Left ventricle myocardium inferior (tissue), 1 donor: ENCODE data around the gene RNF138. TPM values are rescaled to one million over a fixed set of nuclear protein-coding genes. Genes with fewer than 3 reads are reported as not detected.
A peak's percentile ranks its signal among the peaks of the same experiment; 100 is the strongest.
"Not testable (repeated sequence)": the region's sequence is repeated elsewhere in the genome, so short reads cannot be mapped to it uniquely, and the experiment has no call there.

ENCODE experiments used
- DNase-seq: peaks from one replicate; pipeline ENCODE4 v3.0.0-alpha.2; 2020
- H3K27ac ChIP-seq: fragments of 200-600 bp; replicated peaks from 2 replicates; pipeline ENCODE4 v1.8.0; 2021
- H3K27me3 ChIP-seq: fragments of 200-600 bp; 2 replicates; pipeline ENCODE4 v1.8.0; 2021; ENCODE audit warnings: low read depth
- H3K36me3 ChIP-seq: fragments of 200-600 bp; 2 replicates; pipeline ENCODE4 v1.8.0; 2021
- H3K4me1 ChIP-seq: fragments of 200-600 bp; 2 replicates; pipeline ENCODE4 v1.8.0; 2021
- H3K4me3 ChIP-seq: fragments of 200-600 bp; 2 replicates; pipeline ENCODE4 v1.8.0; 2021; ENCODE audit warnings: mild to moderate bottlenecking, moderate library complexity
- H3K9me3 ChIP-seq: fragments of 200-600 bp; replicated peaks from 2 replicates; pipeline ENCODE4 v1.8.0; 2021
- intact Hi-C: fragments of 100-400 bp; cut with micrococcal nuclease; formaldehyde crosslinking; loops from one replicate; pipeline ENCODE4 v1.11.0; 2022
- total RNA-seq: library from RNA; stranded (reverse); fragmentation: NEBNext Ultra II Directional; extraction: Animal tissue kit (Norgen Biotek cat#: 25700); gene quantifications from one replicate; pipeline ENCODE4 v1.2.1, GENCODE V29; 2021
- TF ChIP-seq, protein P1 (sequence below): fragments of 200-600 bp; IDR thresholded peaks from 2 replicates; pipeline ENCODE4 v1.8.0; 2021; ENCODE audit warnings: antibody characterized with exemption, mild to moderate bottlenecking, borderline replicate concordance
- donor health status: DM: no; HTN: yes; CAD: no; lungs with severe emphysema.

RNF138 gene
- total RNA-seq, 1 donor from 2014 or later = 7.1 TPM

DNA sequence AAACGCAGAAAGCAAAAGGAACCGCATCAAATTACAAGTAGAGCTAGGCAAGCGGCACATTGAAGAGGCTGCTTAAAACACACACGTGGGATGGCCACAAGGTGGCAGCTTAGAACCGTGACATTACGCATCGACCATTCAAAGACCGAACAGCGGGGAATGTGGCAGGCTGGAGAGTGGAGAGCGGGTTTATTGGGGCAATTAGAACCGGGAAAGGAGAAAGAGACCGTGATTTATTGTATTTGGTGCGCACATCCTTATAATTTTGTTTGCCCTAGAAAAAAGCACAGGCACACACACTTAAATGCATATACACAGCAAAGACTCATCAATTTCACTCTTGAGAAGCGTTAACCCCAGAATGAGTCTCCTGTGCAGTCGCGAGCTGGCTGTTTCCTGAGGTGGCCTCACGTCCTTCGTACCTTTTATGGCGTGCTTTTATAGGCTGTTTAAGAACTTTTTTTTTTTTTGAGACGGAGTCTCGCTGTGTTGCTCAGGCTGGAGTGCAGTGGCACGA is 66.5 kb downstream of the RNF138 start:
- H3K36me3 ChIP-seq = no peaks in the 10 kb centered on the region

DNA sequence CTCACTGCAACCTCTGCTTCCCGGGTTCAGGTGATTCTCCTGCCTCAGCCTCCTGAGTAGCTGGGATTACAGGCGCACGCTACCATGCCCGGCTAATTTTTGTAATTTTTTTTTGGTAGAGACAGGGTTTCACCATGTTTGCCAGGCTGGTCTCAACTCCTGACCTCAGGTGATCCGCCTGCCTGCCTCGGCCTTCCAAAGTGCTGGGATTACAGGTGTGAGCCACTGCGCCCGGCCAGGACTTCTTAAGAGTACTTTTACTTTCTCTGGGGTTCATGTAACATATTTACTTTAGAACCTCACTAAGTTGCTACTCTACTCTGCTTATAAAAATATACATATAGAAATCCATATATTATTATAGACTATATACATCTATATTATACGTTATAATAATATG is 67.0 kb downstream of the RNF138 start:
- H3K36me3 ChIP-seq, H3K27me3 ChIP-seq, H3K27ac ChIP-seq, intact Hi-C loops, H3K4me1 ChIP-seq, DNase-seq, H3K9me3 ChIP-seq: not testable (repeated sequence)
- peak overlapping the region; percentile 38 for H3K4me3 ChIP-seq

More for the DNA sequence above, 66.5 kb downstream of the RNF138 start:
- peaks cover 6% of the 10 kb centered on the region for H3K27me3 ChIP-seq
- DNase-seq = peak; percentile 63
- intact Hi-C loops = no loop called here
- H3K4me1 ChIP-seq = peaks cover 4% of the 10 kb centered on the region
- TF ChIP-seq, protein P1, sequence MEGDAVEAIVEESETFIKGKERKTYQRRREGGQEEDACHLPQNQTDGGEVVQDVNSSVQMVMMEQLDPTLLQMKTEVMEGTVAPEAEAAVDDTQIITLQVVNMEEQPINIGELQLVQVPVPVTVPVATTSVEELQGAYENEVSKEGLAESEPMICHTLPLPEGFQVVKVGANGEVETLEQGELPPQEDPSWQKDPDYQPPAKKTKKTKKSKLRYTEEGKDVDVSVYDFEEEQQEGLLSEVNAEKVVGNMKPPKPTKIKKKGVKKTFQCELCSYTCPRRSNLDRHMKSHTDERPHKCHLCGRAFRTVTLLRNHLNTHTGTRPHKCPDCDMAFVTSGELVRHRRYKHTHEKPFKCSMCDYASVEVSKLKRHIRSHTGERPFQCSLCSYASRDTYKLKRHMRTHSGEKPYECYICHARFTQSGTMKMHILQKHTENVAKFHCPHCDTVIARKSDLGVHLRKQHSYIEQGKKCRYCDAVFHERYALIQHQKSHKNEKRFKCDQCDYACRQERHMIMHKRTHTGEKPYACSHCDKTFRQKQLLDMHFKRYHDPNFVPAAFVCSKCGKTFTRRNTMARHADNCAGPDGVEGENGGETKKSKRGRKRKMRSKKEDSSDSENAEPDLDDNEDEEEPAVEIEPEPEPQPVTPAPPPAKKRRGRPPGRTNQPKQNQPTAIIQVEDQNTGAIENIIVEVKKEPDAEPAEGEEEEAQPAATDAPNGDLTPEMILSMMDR = peak; percentile 88
- no peak overlapping the region for H3K27ac ChIP-seq
- peak overlapping the region; percentile 38 for H3K4me3 ChIP-seq
- H3K9me3 ChIP-seq = no peaks in the 10 kb centered on the region

DNA sequence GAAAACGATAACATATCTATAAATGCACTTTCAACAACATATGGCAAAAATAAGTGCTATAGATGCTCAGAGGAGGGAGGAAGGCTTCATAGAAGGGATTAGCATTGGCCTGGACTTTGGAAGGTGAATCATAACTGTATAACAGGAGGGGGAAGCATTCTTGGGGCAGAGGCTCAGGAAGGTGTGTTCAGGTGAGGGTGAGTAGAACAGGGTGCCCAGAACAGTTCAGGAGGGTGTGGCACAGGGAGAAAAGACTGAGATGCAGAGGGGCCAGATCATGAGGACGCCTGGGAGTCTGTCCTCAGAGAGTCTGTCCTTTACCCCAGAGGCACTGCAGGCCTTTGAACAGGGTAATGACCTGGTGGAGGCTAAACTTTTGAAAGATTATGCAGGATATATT is 68.9 kb downstream of the RNF138 start:
- intact Hi-C loops = loop anchor here (10.0 kb wide), 1 partner anchor 114 kb away; no protein-coding TSS in a partner anchor

DNA sequence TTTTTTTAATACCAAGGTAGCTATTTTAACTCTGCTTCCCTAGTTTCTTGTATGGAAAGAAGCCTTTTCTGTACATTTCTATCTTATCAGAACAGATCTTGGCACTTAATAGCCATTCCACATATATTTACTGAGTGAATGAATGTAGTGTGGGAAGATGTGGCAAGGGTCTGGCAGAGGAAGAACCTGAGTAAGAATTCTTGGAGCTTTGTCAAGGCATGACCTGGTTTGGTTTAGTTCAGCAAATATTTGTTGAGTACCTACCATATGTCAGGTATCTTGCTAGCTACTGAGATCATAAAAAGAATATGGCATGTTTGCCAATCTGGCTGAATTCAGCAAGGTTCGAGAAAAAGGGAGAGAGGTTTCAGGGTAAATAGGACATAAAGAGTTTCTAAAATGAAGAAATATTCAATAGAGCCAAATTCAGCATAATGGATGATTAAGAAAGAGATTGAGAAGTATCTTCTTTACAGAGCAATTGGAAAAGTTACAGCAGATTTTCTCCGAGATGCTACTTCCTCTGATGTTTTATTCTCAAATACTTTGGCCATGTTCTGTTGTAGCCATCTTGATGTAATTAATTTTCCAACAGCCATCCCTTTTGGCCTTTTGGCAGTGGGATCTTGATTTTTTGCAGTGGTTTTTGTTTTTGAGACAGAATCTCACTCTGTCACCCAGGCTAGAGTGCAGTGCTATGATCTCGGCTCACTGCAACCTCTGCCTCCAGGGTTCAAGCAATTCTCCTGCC is 76.5 kb downstream of the RNF138 start:
- no peaks in the 10 kb centered on the region for H3K9me3 ChIP-seq
- no peaks in the 10 kb centered on the region for H3K36me3 ChIP-seq
- intact Hi-C loops = loop anchor here (10.0 kb wide), 1 partner anchor 107 kb away; no protein-coding TSS in a partner anchor
- no peaks in the 10 kb centered on the region for H3K27me3 ChIP-seq
- no peaks in the 10 kb centered on the region for H3K4me1 ChIP-seq
- H3K27ac ChIP-seq = no peak overlapping the region
- no peak overlapping the region for H3K4me3 ChIP-seq
- TF ChIP-seq, protein P1 = no peak
- DNase-seq = no peak

More for the DNA sequence above, 68.9 kb downstream of the RNF138 start:
- H3K36me3 ChIP-seq = no peaks in the 10 kb centered on the region
- H3K4me1 ChIP-seq = peaks cover 4% of the 10 kb centered on the region
- TF ChIP-seq, protein P1 = no peak
- no peaks in the 10 kb centered on the region for H3K9me3 ChIP-seq
- DNase-seq = no peak
- H3K4me3 ChIP-seq = no peak overlapping the region
- no peak overlapping the region for H3K27ac ChIP-seq
- H3K27me3 ChIP-seq = peaks cover 6% of the 10 kb centered on the region

DNA sequence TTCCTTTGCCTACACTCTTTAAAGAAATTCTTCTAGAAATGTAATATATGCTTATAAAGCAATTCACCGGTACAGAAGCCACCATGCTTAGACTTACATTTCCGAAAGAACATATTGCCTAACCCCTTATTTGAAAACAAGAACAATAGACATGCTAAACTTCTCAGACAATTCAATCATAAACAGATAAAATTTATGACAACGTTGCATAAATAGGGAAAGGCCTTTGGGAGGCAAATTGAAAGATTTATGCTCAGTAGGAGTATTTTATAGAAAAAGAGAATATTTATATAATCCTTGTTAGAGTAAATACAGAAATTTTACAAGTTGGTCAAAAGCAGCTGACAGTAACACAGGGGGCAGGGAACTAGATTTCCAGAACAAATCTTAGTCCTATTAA is 82.0 kb downstream of the RNF138 start:
- no peaks in the 10 kb centered on the region for H3K36me3 ChIP-seq
- peaks cover 17% of the 10 kb centered on the region for H3K4me1 ChIP-seq
- TF ChIP-seq, protein P1 = no peak
- intact Hi-C loops = no loop called here
- DNase-seq = no peak
- no peak overlapping the region for H3K4me3 ChIP-seq
- no peak overlapping the region for H3K27ac ChIP-seq
- H3K27me3 ChIP-seq = no peaks in the 10 kb centered on the region
- no peaks in the 10 kb centered on the region for H3K9me3 ChIP-seq

DNA sequence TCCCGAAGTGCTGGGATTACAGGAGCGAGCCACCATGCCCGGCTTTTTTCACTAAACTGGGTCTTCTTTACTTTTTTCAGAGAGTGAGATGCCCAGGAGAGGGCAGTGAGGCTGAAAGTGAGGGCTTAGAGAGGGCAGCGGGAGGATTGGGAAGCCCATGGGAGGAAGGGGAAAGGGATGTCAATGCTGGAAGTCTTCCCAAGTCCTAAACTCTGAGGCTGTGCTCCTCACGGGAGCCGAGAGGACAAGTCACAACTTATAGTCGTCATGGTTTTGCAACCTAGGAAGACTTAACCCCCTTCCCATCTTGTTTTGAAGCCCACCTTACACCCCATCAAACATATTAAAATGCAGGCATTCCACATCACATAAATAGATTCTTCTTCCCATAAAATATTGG is 83.0 kb downstream of the RNF138 start:
- no peak overlapping the region for H3K4me3 ChIP-seq
- intact Hi-C loops = no loop called here

More for the DNA sequence above, 83.0 kb downstream of the RNF138 start:
- DNase-seq = no peak
- Histone ChIP-seq H3K4me1 (peaks cover 17% of the 10 kb centered on the region), H3K9me3 (no peaks in the 10 kb centered on the region), H3K27ac (peak overlapping the region; percentile 35), H3K36me3 (no peaks in the 10 kb centered on the region), H3K27me3 (no peaks in the 10 kb centered on the region)
- TF ChIP-seq, protein P1 = no peak
